Activated CD4-positive, alpha-beta T cell treated with anti-CD3 and anti-CD28 coated beads, Interleukin-2, amount 50 U/mL, for 24 hours (primary cell): ENCODE measurements around the gene KNG1.
"Not testable (repeated sequence)": the region's sequence is repeated elsewhere in the genome, so short reads cannot be mapped to it uniquely, and the experiment has no call there.

Experiments
- DNase-seq, 2 donors: peaks; one replicate each; pipeline ENCODE4 v3.0.0-alpha.2; 2020; ENCODE audit warnings: low read depth in 1 of 2, low spot score in 1 of 2

Gene KNG1

GRCh38 chr3:186708983-186709679 is 8.0 kb upstream of the KNG1 start:
- DNase-seq: no peak

GRCh38 chr3:186710694-186711093 is 6.5 kb upstream of the KNG1 start:
- DNase-seq: not testable (repeated sequence)

DNA sequence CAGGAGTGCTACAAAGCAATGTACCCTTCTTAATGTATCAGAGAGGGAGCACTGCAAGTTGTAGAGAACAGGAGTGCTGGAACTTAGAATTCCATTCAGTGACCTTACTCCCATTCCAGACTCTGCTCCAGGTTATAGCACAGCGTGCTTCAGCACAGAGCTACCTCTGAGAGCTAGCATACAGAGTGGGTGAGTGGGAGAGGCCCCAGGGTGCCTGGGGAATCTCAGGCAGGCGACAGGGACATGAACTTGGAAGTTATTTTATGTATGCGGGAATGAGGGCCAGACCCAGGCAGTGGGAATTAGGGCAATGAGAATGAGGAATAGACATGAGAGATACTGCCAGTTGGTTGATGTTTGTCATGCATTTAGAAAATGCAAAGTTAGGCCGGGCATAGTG is 3.7 kb upstream of the KNG1 start:
- no peak for DNase-seq

- DNase-seq: no peak
These were observed 3.0 kb downstream of the KNG1 start for GRCh38 chr3:186719945-186720739.

DNA sequence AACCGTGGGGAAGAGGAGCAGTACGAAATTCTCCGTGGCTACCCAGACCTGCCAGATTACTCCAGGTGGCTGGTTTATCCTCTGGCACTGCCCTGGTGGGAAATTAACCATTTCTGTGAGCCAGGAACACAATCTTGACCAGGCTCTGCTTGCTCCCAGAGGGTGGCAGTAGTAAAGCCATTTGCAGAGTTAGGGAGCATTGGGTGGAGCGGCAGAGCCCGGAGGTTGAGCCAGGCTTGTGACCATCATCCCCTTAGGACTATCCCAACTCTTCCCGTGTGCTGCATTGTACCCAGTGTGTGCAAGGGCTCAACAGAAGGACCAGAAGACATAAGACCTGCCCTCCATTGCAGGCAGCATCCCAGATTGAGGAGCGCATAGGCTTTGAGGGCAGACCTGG is 5.3 kb downstream of the KNG1 start:
- no peak for DNase-seq

DNA sequence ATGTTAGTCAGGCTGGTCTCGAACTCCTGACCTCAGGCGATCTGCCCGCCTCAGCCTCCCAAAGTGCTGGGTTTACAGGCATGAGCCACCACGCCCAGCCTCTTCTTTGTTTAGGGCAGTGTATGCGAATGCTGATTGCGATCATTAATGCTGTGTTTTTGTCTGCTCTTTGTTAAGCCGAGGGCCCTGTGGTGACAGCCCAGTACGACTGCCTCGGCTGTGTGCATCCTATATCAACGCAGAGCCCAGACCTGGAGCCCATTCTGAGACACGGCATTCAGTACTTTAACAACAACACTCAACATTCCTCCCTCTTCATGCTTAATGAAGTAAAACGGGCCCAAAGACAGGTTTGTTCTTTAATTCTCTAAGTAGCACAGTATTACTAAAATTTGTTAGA is 7.8 kb downstream of the KNG1 start:
- DNase-seq: no peak

GRCh38 chr3:186732169-186732766 is 15.1 kb downstream of the KNG1 start:
- no peak for DNase-seq

DNA sequence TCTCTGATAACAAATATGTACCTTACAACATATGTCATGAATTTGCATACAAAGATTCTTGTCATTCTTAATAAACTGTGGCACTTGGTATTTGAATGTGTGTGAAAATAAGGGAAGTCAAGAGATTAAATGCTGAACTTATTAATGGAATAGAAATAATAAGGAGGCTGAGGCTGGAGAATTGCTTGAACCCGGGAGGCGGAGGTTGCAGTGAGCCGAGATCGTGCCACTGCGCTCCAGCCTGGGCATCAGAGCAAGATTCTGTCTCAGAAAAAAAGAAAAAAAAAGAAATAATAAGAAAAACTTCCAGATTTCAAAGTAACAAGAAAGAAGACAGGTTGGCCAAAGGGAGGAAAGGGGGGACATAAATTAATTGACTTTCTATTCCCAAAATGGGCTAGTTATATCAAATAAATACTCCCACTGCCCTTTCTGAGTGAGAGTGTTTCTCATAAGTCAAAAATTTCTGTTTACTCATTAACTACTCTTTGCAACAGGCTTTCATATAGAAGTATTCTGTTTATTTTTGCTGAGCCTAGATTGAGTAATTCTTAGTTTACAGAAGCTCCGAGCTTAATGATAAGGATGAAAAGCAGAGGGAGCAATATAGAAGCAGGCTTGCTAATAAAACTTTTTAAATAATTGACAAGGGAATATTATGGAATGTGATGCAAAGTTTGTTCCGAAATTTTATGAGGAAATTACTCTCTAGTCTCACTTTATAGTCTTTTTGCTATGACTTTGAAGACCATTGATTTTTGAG is 25.6 kb downstream of the KNG1 start:
- DNase-seq: no peak

DNA sequence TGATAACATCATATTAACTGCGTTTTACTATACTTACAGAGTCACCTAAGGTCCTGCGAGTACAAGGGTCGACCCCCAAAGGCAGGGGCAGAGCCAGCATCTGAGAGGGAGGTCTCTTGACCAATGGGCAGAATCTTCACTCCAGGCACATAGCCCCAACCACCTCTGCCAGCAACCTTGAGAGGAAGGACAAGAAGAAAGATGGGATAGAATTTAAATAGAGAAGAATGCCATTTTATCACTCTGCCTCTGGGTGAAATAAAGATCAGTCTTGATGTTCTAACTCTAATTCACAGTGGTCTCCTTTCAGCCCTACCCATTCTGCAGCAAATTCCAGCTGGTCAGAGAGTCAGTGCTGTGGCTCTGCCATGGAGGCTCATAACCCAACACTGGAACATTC is 26.5 kb downstream of the KNG1 start:
- DNase-seq: no peak

DNA sequence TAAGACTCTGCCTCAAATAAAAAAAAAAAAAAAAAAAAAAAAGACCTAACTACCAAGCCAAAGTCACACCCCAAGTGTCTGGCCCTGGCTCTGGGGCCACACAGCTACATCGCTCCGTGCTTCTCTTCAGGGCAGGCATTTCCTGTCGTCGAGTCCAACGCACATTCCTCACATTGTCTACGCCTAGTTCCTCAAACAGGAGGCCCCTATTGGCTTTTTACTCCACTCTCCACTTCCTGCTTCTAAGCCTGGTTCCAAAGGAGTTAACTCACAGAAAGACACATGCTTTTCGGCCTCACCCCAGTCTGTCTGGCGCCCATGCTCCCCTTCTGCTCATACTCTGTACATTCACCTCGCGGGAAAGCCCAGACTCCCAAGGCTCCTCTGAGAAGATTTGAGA is 28.8 kb downstream of the KNG1 start:
- DNase-seq: no peak

DNA sequence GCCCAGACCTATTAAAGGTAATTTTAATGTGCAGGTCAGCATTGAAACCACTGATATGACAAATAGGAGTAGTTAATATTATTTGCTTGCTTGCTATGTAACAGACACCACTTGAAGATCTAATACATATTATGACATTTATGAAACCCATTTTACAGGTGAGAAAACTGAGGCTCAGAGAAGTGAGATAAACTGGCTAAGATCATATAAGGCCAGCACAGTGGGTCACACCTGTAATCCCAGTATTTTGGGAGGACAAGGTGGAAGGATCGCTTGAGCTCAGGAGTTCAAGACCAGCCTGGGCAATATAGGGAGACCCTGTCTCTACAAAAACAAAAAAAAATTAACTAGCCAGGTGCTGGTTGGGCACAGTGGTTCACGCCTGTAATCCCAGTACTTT is 33.2 kb downstream of the KNG1 start:
- DNase-seq: no peak

- no peak for DNase-seq
These were observed 34.3 kb downstream of the KNG1 start for GRCh38 chr3:186751480-186751879.

DNA sequence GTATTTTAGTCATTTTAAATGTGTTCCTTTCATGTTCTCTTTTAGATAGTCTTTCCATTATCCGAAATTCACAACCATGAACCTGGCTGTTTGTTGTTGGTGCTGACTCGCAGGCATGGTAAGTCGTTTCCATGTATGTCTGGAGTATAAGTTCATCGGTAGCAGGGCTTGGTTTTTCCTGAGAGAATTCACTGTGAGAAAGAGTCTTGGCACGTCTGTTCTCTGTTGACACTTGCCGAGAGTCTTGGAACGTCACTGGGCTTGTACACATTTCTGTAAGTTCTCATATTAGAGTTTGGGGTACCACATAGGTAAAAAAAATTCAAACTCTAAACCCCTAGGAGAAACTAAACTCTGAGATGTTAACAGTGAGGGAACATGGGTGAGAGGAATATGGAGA is 36.8 kb downstream of the KNG1 start:
- no peak for DNase-seq

- no peak for DNase-seq
These were observed 37.7 kb downstream of the KNG1 start for GRCh38 chr3:186754871-186755270.

GRCh38 chr3:186757214-186757613 is 40.1 kb downstream of the KNG1 start:
- no peak for DNase-seq

GRCh38 chr3:186757686-186758220 is 40.6 kb downstream of the KNG1 start:
- no peak for DNase-seq

GRCh38 chr3:186759231-186759930 is 42.2 kb downstream of the KNG1 start:
- no peak for DNase-seq

GRCh38 chr3:186760141-186760833 is 43.1 kb downstream of the KNG1 start:
- no peak for DNase-seq

DNA sequence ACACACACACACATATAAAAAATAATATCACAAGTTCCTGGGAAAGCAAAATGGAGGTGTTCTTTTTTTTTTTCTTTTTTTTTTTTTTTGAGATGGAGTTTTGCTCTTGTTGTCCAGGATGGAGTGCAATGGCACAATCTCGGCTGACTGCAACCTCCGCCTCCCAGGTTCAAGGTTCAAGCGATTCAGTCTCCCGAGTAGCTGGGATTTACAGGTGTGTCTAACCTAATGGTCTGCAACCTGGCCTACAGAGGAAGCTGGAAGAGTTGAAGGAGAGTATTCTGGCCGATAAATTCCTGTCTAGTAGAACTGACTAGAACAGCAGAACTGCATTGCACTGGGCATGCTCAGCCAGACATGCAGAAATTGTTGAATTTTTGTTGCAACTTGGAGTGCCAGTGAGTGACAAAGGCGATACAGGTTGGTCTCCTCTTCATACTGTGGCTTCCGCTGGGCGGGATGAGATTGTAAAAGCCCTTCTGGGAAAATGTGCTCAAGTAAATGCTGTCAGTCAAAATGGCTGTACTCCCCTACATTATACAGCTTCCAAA is 43.8 kb downstream of the KNG1 start:
- DNase-seq: no peak

- DNase-seq: no peak
These were observed 55.1 kb downstream of the KNG1 start for GRCh38 chr3:186772281-186772694.
